KOPT-K1 (cell line): Measurements from ENCODE around the gene CUBN.

Experiments used
- H3K27ac ChIP-seq: fragments of 200-600 bp; sonication (generic); 2 replicates; pipeline ENCODE4 v1.5.1; 2016; ENCODE audit warnings: antibody characterized with exemption, mild to moderate bottlenecking, low read depth, low read length; ENCODE audit not compliant: poor library complexity, severe bottlenecking
- H3K36me3 ChIP-seq: fragments of 200-600 bp; sonication (generic); 2 replicates; pipeline ENCODE4 v1.5.1; 2017; ENCODE audit warnings: antibody characterized with exemption, mild to moderate bottlenecking, low read length, moderate library complexity; ENCODE audit not compliant: insufficient read depth
- H3K9me3 ChIP-seq: fragments of 200-600 bp; sonication (generic); 2 replicates; pipeline ENCODE4 v1.5.1; 2017; ENCODE audit warnings: antibody characterized with exemption, low read length, mild to moderate bottlenecking; ENCODE audit not compliant: insufficient read depth, poor library complexity, severe bottlenecking

CUBN gene

GRCh38 chr10:17058093-17058492 lies 71.5 kb downstream of the CUBN start:
- Histone ChIP-seq H3K9me3 (no peaks in the 10 kb centered on the region), H3K36me3 (no peaks in the 10 kb centered on the region), H3K27ac (no peak overlapping the region)

GRCh38 chr10:17056781-17057428 lies 72.7 kb downstream of the CUBN start:
- Histone ChIP-seq H3K36me3 (no peaks in the 10 kb centered on the region), H3K9me3 (no peaks in the 10 kb centered on the region), H3K27ac (no peak overlapping the region)

GRCh38 chr10:17053513-17053912 lies 76.1 kb downstream of the CUBN start:
- peaks cover 4% of the 10 kb centered on the region for H3K9me3 ChIP-seq
- H3K36me3 ChIP-seq, result no peaks in the 10 kb centered on the region
- no peak overlapping the region for H3K27ac ChIP-seq

- peaks cover 4% of the 10 kb centered on the region for H3K9me3 ChIP-seq
Measured at GRCh38 chr10:17053061-17053460, 76.5 kb downstream of the CUBN start.

GRCh38 chr10:17051851-17052250 lies 77.8 kb downstream of the CUBN start:
- H3K36me3 ChIP-seq, result no peaks in the 10 kb centered on the region
- no peak overlapping the region for H3K27ac ChIP-seq
- H3K9me3 ChIP-seq, result peaks cover 4% of the 10 kb centered on the region

More at GRCh38 chr10:17053061-17053460, 76.5 kb downstream of the CUBN start:
- H3K27ac ChIP-seq, result no peak overlapping the region
- H3K36me3 ChIP-seq, result no peaks in the 10 kb centered on the region

- no peaks in the 10 kb centered on the region for H3K36me3 ChIP-seq
- peaks cover 4% of the 10 kb centered on the region for H3K9me3 ChIP-seq
- no peak overlapping the region for H3K27ac ChIP-seq
Measured at GRCh38 chr10:17049195-17049594, 80.4 kb downstream of the CUBN start.

- no peak overlapping the region for H3K27ac ChIP-seq
- no peaks in the 10 kb centered on the region for H3K36me3 ChIP-seq
- H3K9me3 ChIP-seq, result peaks cover 4% of the 10 kb centered on the region
Measured at GRCh38 chr10:17047908-17048307, 81.7 kb downstream of the CUBN start.

- no peak overlapping the region for H3K27ac ChIP-seq
- H3K9me3 ChIP-seq, result peaks cover 4% of the 10 kb centered on the region
- no peaks in the 10 kb centered on the region for H3K36me3 ChIP-seq
Measured at GRCh38 chr10:17046989-17047388, 82.6 kb downstream of the CUBN start.

GRCh38 chr10:17043586-17043985 lies 86.0 kb downstream of the CUBN start:
- no peaks in the 10 kb centered on the region for H3K36me3 ChIP-seq
- H3K9me3 ChIP-seq, result no peaks in the 10 kb centered on the region
- no peak overlapping the region for H3K27ac ChIP-seq

GRCh38 chr10:17041626-17042520 lies 87.7 kb downstream of the CUBN start:
- H3K9me3 ChIP-seq, result no peaks in the 10 kb centered on the region
- no peak overlapping the region for H3K27ac ChIP-seq
- H3K36me3 ChIP-seq, result no peaks in the 10 kb centered on the region

GRCh38 chr10:17038627-17039026 lies 91.0 kb downstream of the CUBN start:
- Histone ChIP-seq H3K36me3 (no peaks in the 10 kb centered on the region), H3K27ac (no peak overlapping the region), H3K9me3 (no peaks in the 10 kb centered on the region)

GRCh38 chr10:17037910-17038309 lies 91.7 kb downstream of the CUBN start:
- Histone ChIP-seq H3K27ac (no peak overlapping the region), H3K36me3 (no peaks in the 10 kb centered on the region), H3K9me3 (no peaks in the 10 kb centered on the region)

GRCh38 chr10:17035446-17035845 lies 94.2 kb downstream of the CUBN start:
- Histone ChIP-seq H3K36me3 (no peaks in the 10 kb centered on the region), H3K9me3 (no peaks in the 10 kb centered on the region), H3K27ac (no peak overlapping the region)

GRCh38 chr10:17033529-17034260 lies 95.9 kb downstream of the CUBN start:
- no peaks in the 10 kb centered on the region for H3K9me3 ChIP-seq
- H3K36me3 ChIP-seq, result no peaks in the 10 kb centered on the region
- H3K27ac ChIP-seq, result peak overlapping the region; percentile 68
